ENCODE data around the gene MYH14. TPM values are rescaled to one million over a fixed set of nuclear protein-coding genes. Genes with fewer than 3 reads are reported as not detected.

MYH14 gene
- total RNA-seq, 1 donor from 2014 or later, result 0.59 TPM

- DNase-seq, result no peak
- Mint-ChIP-seq H3K27ac (ENCODE audit: unreplicated experiment) (no peak overlapping the region), H3K4me3 (ENCODE audit: unreplicated experiment) (no peak overlapping the region), H3K9me3 (ENCODE audit: unreplicated experiment) (peaks cover 1% of the 10 kb centered on the region), H3K4me1 (ENCODE audit: low read depth, unreplicated experiment) (no peaks in the 10 kb centered on the region), H3K36me3 (ENCODE audit: unreplicated experiment) (no peaks in the 10 kb centered on the region), H3K27me3 (ENCODE audit: unreplicated experiment) (peaks cover 4% of the 10 kb centered on the region)
- TF ChIP-seq CTCF (IDR thresholded peaks at IDR 0.05; ENCODE audit: partially characterized antibody, unreplicated experiment), result no peak
These were observed 29.2 kb upstream of the MYH14 start for GRCh38 chr19:50174100-50174793.

- Mint-ChIP-seq H3K36me3 (ENCODE audit: unreplicated experiment) (no peaks in the 10 kb centered on the region), H3K4me1 (ENCODE audit: low read depth, unreplicated experiment) (no peaks in the 10 kb centered on the region), H3K4me3 (ENCODE audit: unreplicated experiment) (no peak overlapping the region), H3K27ac (ENCODE audit: unreplicated experiment) (no peak overlapping the region), H3K27me3 (ENCODE audit: unreplicated experiment) (peaks cover 1% of the 10 kb centered on the region), H3K9me3 (ENCODE audit: unreplicated experiment) (peaks cover under 1% of the 10 kb centered on the region)
- DNase-seq, result no peak
- TF ChIP-seq CTCF (IDR thresholded peaks at IDR 0.05; ENCODE audit: partially characterized antibody, unreplicated experiment), result no peak
These were observed 27.5 kb upstream of the MYH14 start for GRCh38 chr19:50175924-50176323.

GRCh38 chr19:50176775-50177174 lies 26.6 kb upstream of the MYH14 start:
- DNase-seq, result no peak
- no peaks in the 10 kb centered on the region for H3K36me3 Mint-ChIP-seq (ENCODE audit: unreplicated experiment)
- no peak for TF ChIP-seq CTCF (IDR thresholded peaks at IDR 0.05; ENCODE audit: partially characterized antibody, unreplicated experiment)
- H3K27ac Mint-ChIP-seq (ENCODE audit: unreplicated experiment), result no peak overlapping the region
- no peaks in the 10 kb centered on the region for H3K9me3 Mint-ChIP-seq (ENCODE audit: unreplicated experiment)
- H3K27me3 Mint-ChIP-seq (ENCODE audit: unreplicated experiment), result peaks cover 1% of the 10 kb centered on the region
- no peaks in the 10 kb centered on the region for H3K4me1 Mint-ChIP-seq (ENCODE audit: low read depth, unreplicated experiment)
- no peak overlapping the region for H3K4me3 Mint-ChIP-seq (ENCODE audit: unreplicated experiment)

- H3K27me3 Mint-ChIP-seq (ENCODE audit: unreplicated experiment), result no peaks in the 10 kb centered on the region
- H3K27ac Mint-ChIP-seq (ENCODE audit: unreplicated experiment), result no peak overlapping the region
- no peaks in the 10 kb centered on the region for H3K9me3 Mint-ChIP-seq (ENCODE audit: unreplicated experiment)
- H3K4me1 Mint-ChIP-seq (ENCODE audit: low read depth, unreplicated experiment), result no peaks in the 10 kb centered on the region
- DNase-seq, result no peak
- H3K36me3 Mint-ChIP-seq (ENCODE audit: unreplicated experiment), result no peaks in the 10 kb centered on the region
- H3K4me3 Mint-ChIP-seq (ENCODE audit: unreplicated experiment), result no peak overlapping the region
- TF ChIP-seq CTCF (IDR thresholded peaks at IDR 0.05; ENCODE audit: partially characterized antibody, unreplicated experiment), result no peak
These were observed 25.1 kb upstream of the MYH14 start for GRCh38 chr19:50178320-50178719.

- Mint-ChIP-seq H3K9me3 (ENCODE audit: unreplicated experiment) (no peaks in the 10 kb centered on the region), H3K27ac (ENCODE audit: unreplicated experiment) (no peak overlapping the region), H3K27me3 (ENCODE audit: unreplicated experiment) (no peaks in the 10 kb centered on the region), H3K4me1 (ENCODE audit: low read depth, unreplicated experiment) (no peaks in the 10 kb centered on the region), H3K4me3 (ENCODE audit: unreplicated experiment) (no peak overlapping the region), H3K36me3 (ENCODE audit: unreplicated experiment) (no peaks in the 10 kb centered on the region)
- no peak for DNase-seq
- no peak for TF ChIP-seq CTCF (IDR thresholded peaks at IDR 0.05; ENCODE audit: partially characterized antibody, unreplicated experiment)
These were observed 24.4 kb upstream of the MYH14 start for GRCh38 chr19:50178859-50179537.

Measured in glutamatergic neuron (in vitro differentiated cells).